B cell (primary cell): ENCODE measurements around the gene FBXO44. TPM values are rescaled to one million over a fixed set of nuclear protein-coding genes. Genes with fewer than 3 reads are reported as not detected.

Source experiments
- ATAC-seq: fragments of 200-7000 bp; cut with Tn5 transposase; one replicate; pipeline ENCODE4 v1.10.0; 2021; ENCODE audit warnings: low read depth, mild to moderate bottlenecking, moderate number of reproducible peaks, moderate library complexity
- CTCF ChIA-PET: fragments of 350-600 bp; sonication (Branson Sonifier 250); formaldehyde crosslinking; loops from one replicate; lab custom pipeline; 2021; ENCODE audit warnings: antibody characterized with exemption, inconsistent platforms; lab: Charles Lee
- POLR2A ChIA-PET: fragments of 350-600 bp; sonication (Branson Sonifier 250); formaldehyde crosslinking; loops from one replicate; lab custom pipeline; 2021; ENCODE audit warnings: antibody characterized with exemption; lab: Charles Lee
- DNase-seq: peaks from one replicate; pipeline ENCODE4 v3.0.0; 2013
- H2AFZ ChIP-seq: 2 replicates; pipeline ENCODE4 v1.6.1; 2012; ENCODE audit warnings: mild to moderate bottlenecking, low read depth, low read length; ENCODE audit not compliant: insufficient read depth, poor library complexity, severe bottlenecking
- H3K27ac ChIP-seq, 2 donors: 1 replicate in 1 of 2; 2 replicates in 1 of 2; pipeline ENCODE4 v1.5.1; 2012 to 2013; ENCODE audit warnings: low read length in 2 of 2, mild to moderate bottlenecking in 2 of 2, moderate library complexity in 1 of 2
- H3K27me3 ChIP-seq, 4 experiments: fragments of 200-600 bp in 1 of 4; sonication (generic) in 1 of 4; replicated peaks in 1 of 4; 1 replicate in 2 of 4; 2 replicates in 2 of 4; pipeline versions ENCODE4 v1.6.1 to v1.7.0; 2013 to 2016; ENCODE audit warnings: low read length in 3 of 4, mild to moderate bottlenecking in 2 of 4, mixed read lengths in 1 of 4, moderate library complexity in 1 of 4; ENCODE audit not compliant: insufficient read depth in 4 of 4, control insufficient read depth in 3 of 4; ENCODE audit errors: control extremely low read depth in 1 of 4
- H3K36me3 ChIP-seq, 2 experiments: replicated peaks in 1 of 2; 1 replicate in 1 of 2; 2 replicates in 1 of 2; pipeline versions ENCODE4 v1.6.1 to v1.7.1; 2013; ENCODE audit warnings: low read length in 1 of 2; ENCODE audit not compliant: insufficient read depth in 2 of 2, control insufficient read depth in 1 of 2; ENCODE audit errors: control extremely low read depth in 1 of 2, extremely low read depth in 1 of 2
- H3K4me1 ChIP-seq, 2 donors: fragments of 200-600 bp in 1 of 2; sonication (generic) in 1 of 2; 1 replicate in 1 of 2; 2 replicates in 1 of 2; pipeline versions ENCODE4 v1.5.1 to v1.6.1; 2013 to 2017; ENCODE audit warnings: low read length in 2 of 2; ENCODE audit not compliant: control insufficient read depth in 2 of 2, insufficient read depth in 2 of 2
- H3K4me2 ChIP-seq: replicated peaks from 2 replicates; pipeline ENCODE3; 2012; ENCODE audit warnings: mild to moderate bottlenecking, low read depth, low read length; ENCODE audit not compliant: poor library complexity, severe bottlenecking
- H3K4me3 ChIP-seq, 5 experiments: fragments of 200-600 bp in 1 of 5; sonication (generic) in 1 of 5; 1 replicate in 3 of 5; 2 replicates in 2 of 5; pipeline versions ENCODE4 v1.5.1 to v1.7.0; 2011 to 2016; ENCODE audit warnings: low read length in 4 of 5, mild to moderate bottlenecking in 4 of 5, low read depth in 2 of 5, control low read depth in 1 of 5, moderate library complexity in 1 of 5; ENCODE audit not compliant: insufficient read depth in 1 of 5; ENCODE audit errors: control extremely low read depth in 1 of 5, extremely low read depth in 1 of 5
- H3K79me2 ChIP-seq: fragments of 200-600 bp; sonication (generic); one replicate; pipeline ENCODE4 v1.6.0; 2016; ENCODE audit warnings: low read length; ENCODE audit not compliant: control insufficient read depth, insufficient read depth
- H3K9ac ChIP-seq: fragments of 200-600 bp; sonication (generic); 2 replicates; pipeline ENCODE4 v1.6.1; 2017; ENCODE audit warnings: mild to moderate bottlenecking, low read length, moderate library complexity
- H3K9me3 ChIP-seq, 3 donors: one replicate each; pipeline versions ENCODE4 v1.6.1 to v1.7.1; 2013; ENCODE audit warnings: low read length in 2 of 3; ENCODE audit not compliant: control insufficient read depth in 2 of 3, insufficient read depth in 1 of 3; ENCODE audit errors: control extremely low read depth in 1 of 3
- H4K20me1 ChIP-seq: 2 replicates; pipeline ENCODE4 v1.6.0; 2012; ENCODE audit warnings: mild to moderate bottlenecking, low read length; ENCODE audit not compliant: insufficient read depth, control insufficient read depth, poor library complexity, severe bottlenecking
- H3K27ac Mint-ChIP-seq: one replicate; pipeline ENCODE4 v1.8.0; 2021; ENCODE audit warnings: mixed read lengths
- H3K27me3 Mint-ChIP-seq: one replicate; pipeline ENCODE4 v1.8.0; 2021; ENCODE audit warnings: mixed read lengths
- H3K4me1 Mint-ChIP-seq: one replicate; pipeline ENCODE4 v1.8.0; 2021; ENCODE audit warnings: mixed read lengths
- H3K4me3 Mint-ChIP-seq: one replicate; pipeline ENCODE4 v1.8.0; 2021; ENCODE audit warnings: mixed read lengths
- H3K9me3 Mint-ChIP-seq: one replicate; pipeline ENCODE4 v1.8.0; 2022; ENCODE audit warnings: mixed read lengths; ENCODE audit not compliant: insufficient read depth
- CTCF ChIP-seq: fragments of 200-600 bp; IDR thresholded peaks from one replicate; pipeline ENCODE4 v1.8.0; 2022; ENCODE audit warnings: antibody characterized with exemption, mild to moderate bottlenecking
- EZH2 ChIP-seq: IDR thresholded peaks from 2 replicates; pipeline ENCODE4 v1.6.1; 2012; ENCODE audit warnings: borderline replicate concordance, low read depth, mild to moderate bottlenecking, moderate library complexity, low read length; ENCODE audit not compliant: insufficient read depth, poor library complexity, severe bottlenecking
- WGBS: methylation state at CpG from one replicate; pipeline ENCODE4 v1.1.5; 2013; ENCODE audit warnings: missing lambda C conversion rate; ENCODE audit not compliant: insufficient coverage; 5-methylcytosine and 5-hydroxymethylcytosine counted together
- intact Hi-C: fragments of 100-400 bp; cut with micrococcal nuclease; formaldehyde crosslinking; loops from one replicate; pipeline ENCODE4 v1.10.0; 2022
- polyA plus RNA-seq: library from polyadenylated mRNA; depleted of rRNA; stranded (reverse); fragments of >200 nt; gene quantifications from 2 replicates; pipeline ENCODE4 v1.2.3, GENCODE V29; 2012
- total RNA-seq, 2 donors: library from RNA; stranded (reverse); fragments of 120-200 nt in 1 of 2; gene quantifications; 1 replicate in 1 of 2; 2 replicates in 1 of 2; pipeline versions ENCODE4 v1.2.3 to v1.2.4, GENCODE V29; 2013 to 2022

FBXO44 gene
- total and polyA plus RNA-seq, 2 donors (not counting 1 experiment from before 2014, with no cell fraction given): 61.5 to 101 TPM

- Histone ChIP-seq H3K27me3 (peaks cover 0 to 12% (median 1%) of the 10 kb centered on the region in 4 experiments), H3K27ac (no peak overlapping the region), H3K4me1 (peaks cover 6 to 8% of the 10 kb centered on the region in 2 donors), H2AFZ (no peak overlapping the region), H3K36me3 (no peaks in the 10 kb centered on the region), H3K4me3 (no peak overlapping the region), H3K79me2 (no peaks in the 10 kb centered on the region), H4K20me1 (no peaks in the 10 kb centered on the region), H3K4me2 (no peak overlapping the region), H3K9me3 (peaks cover 0 to 3% (median 0%) of the 10 kb centered on the region in 3 donors), H3K9ac (no peak overlapping the region)
- H3K9me3 Mint-ChIP-seq: no peaks in the 10 kb centered on the region
- WGBS: 86% methylated on average over 4 of the region's 4 CpGs
- DNase-seq (no peak), ATAC-seq (no peak)
- ChIA-PET CTCF (interaction anchor here (0.7 to 4.0 kb wide), 4 partner anchors 398 to 602 kb away, joined by 3 to 16 read pairs (median 6); no protein-coding TSS in a partner anchor), POLR2A (no interaction called here)
- H3K27ac Mint-ChIP-seq: no peak overlapping the region
- intact Hi-C loops: no loop called here
- TF ChIP-seq CTCF (no peak), EZH2 (no peak)
- H3K4me3 Mint-ChIP-seq: no peak overlapping the region
- peaks cover 9% of the 10 kb centered on the region for H3K4me1 Mint-ChIP-seq
- H3K27me3 Mint-ChIP-seq: peaks cover 20% of the 10 kb centered on the region
Observed at GRCh38 chr1:11639372-11639771, 15.3 kb upstream of the FBXO44 start.

- Histone ChIP-seq H3K27ac (no peak overlapping the region), H3K4me3 (no peak overlapping the region), H2AFZ (no peak overlapping the region), H4K20me1 (no peaks in the 10 kb centered on the region), H3K4me2 (no peak overlapping the region), H3K27me3 (peaks cover 0 to 12% (median 1%) of the 10 kb centered on the region in 4 experiments), H3K9ac (no peak overlapping the region), H3K36me3 (no peaks in the 10 kb centered on the region), H3K4me1 (peaks cover 0 to 1% of the 10 kb centered on the region in 2 donors), H3K9me3 (peaks cover 0 to 3% (median 0%) of the 10 kb centered on the region in 3 donors), H3K79me2 (no peaks in the 10 kb centered on the region)
- DNase-seq: no peak
- WGBS: 60% methylated on average over 4 of the region's 7 CpGs
- Mint-ChIP-seq H3K27me3 (peaks cover 17% of the 10 kb centered on the region), H3K4me1 (peaks cover 3% of the 10 kb centered on the region), H3K9me3 (no peaks in the 10 kb centered on the region), H3K27ac (no peak overlapping the region), H3K4me3 (no peak overlapping the region)
- ChIA-PET POLR2A (no interaction called here), CTCF (interaction anchor here (6.0 to 18.9 kb wide), 2 partner anchors 83 to 399 kb away, joined by 106 to 231 read pairs; no protein-coding TSS in a partner anchor)
- no peak for ATAC-seq
- intact Hi-C loops: loop anchor here (10.0 kb wide), 1 partner anchor 165 kb away; the partner anchor contains the start of gene DISP3
- TF ChIP-seq CTCF (no peak), EZH2 (no peak)
Observed at GRCh38 chr1:11640101-11640500, 14.6 kb upstream of the FBXO44 start.
